Activated naive CD4-positive, alpha-beta T cell (primary cell): Measurements from ENCODE around the gene CFHR5.
"Not testable (repeated sequence)": the region's sequence is repeated elsewhere in the genome, so short reads cannot be mapped to it uniquely, and the experiment has no call there.

Experiments used
- DNase-seq, 4 experiments: peaks; one replicate each; lab custom pipeline; 2025; lab: John Stamatoyannopoulos, UW

Gene CFHR5

GRCh38 chr1:196977278-196977677, at the start of gene CFHR5:
Gene CFHR5 (plus strand): TSS chr1:196977556. CDS start chr1:196977665, 109 bp downstream.
- no peak for DNase-seq

GRCh38 chr1:196932853-196933252, 44.5 kb upstream of the CFHR5 start:
- not testable (repeated sequence) for DNase-seq

GRCh38 chr1:196933531-196934189, 43.7 kb upstream of the CFHR5 start:
- DNase-seq, result no peak

- DNase-seq, result not testable (repeated sequence)
Measured at GRCh38 chr1:196941474-196941873, 35.9 kb upstream of the CFHR5 start.

- not testable (repeated sequence) for DNase-seq
Measured at GRCh38 chr1:196943568-196943967, 33.8 kb upstream of the CFHR5 start, which contains the start of gene CFHR2. Gene CFHR2 (plus strand): TSS chr1:196943738. CDS start chr1:196943881, 143 bp downstream.

GRCh38 chr1:196951711-196952394, 25.5 kb upstream of the CFHR5 start:
- no peak for DNase-seq

GRCh38 chr1:196954778-196955177, 22.6 kb upstream of the CFHR5 start:
- DNase-seq, result no peak

- no peak for DNase-seq
Measured at GRCh38 chr1:196955926-196956325, 21.4 kb upstream of the CFHR5 start.

GRCh38 chr1:196960854-196961253, 16.5 kb upstream of the CFHR5 start:
- DNase-seq, result no peak

- DNase-seq, result no peak
Measured at GRCh38 chr1:196970182-196970581, 7.2 kb upstream of the CFHR5 start.

GRCh38 chr1:196976278-196976677, 1.1 kb upstream of the CFHR5 start:
- no peak for DNase-seq

DNA sequence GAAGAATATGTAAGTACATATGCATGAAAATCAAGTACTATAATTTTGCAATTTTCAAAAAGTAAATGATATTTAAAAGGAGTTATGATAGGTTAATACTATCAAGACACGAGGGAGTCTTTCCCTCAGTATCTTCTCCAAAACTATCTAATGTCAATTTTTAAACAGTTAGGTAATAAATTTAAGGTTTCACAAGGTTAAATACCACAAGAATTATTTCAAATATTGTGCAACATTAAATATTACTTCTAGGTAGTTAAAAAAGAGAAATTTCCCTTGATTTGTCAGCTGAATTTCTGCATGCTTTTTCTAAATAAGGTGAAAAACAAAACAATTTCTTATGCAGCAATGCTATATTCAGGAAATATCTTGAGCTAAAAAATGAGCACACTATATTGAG, 3.5 kb downstream of the CFHR5 start:
- DNase-seq, result no peak

DNA sequence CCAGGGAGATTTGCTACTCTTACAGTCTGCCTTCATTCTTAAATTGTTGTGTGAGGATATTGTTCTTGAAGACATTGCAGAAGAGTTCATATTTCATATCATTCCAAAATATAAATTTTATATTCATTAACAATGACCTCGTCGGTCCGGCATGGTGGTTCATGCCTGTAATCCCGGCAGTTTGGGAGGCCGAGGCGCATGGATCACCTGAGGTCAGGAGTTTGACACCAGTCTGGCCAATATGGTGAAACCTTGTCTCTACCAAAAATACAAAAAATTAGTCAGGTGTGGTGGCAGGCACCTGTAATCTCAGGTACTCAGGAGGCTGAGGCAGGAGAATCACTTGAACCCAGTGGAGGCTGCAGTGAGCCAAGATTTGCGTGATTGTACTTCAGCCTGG, 4.9 kb downstream of the CFHR5 start:
- not testable (repeated sequence) for DNase-seq

- not testable (repeated sequence) for DNase-seq
Measured at GRCh38 chr1:196991919-196992651, 14.7 kb downstream of the CFHR5 start.

DNA sequence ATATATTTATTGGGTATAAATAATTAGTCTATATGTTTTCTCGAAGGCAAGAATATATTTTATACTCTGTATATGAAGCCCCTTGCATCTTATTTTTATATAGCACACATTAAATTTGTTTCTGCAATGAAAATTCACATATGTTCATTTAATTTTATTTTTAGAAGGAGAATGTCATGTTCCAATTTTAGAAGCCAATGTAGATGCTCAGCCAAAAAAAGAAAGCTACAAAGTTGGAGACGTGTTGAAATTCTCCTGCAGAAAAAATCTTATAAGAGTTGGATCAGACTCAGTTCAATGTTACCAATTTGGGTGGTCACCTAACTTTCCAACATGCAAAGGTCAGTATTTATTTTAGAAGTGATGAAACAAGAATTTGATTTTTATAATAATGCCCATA, 16.6 kb downstream of the CFHR5 start:
- no peak for DNase-seq

DNA sequence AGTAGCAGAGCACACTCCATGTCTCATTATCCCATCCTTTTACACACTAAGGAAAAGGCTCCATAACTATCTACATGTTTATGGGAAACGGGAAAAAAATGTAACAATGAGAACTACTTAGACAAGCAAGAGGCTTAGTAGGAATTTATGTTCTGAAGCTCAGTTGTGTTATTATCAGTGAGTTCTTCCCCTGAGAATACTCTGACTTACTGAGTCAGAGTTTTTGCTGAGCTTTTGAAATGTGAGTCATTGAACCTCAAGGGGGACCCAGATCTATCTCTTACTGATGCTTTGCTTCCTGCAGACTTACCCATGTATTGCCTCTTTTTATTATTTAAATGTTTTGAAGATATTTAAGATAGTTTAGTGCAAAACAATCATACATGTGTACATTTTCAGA, 20.1 kb downstream of the CFHR5 start:
- no peak for DNase-seq

GRCh38 chr1:197001828-197002227, 24.5 kb downstream of the CFHR5 start:
- no peak for DNase-seq

- no peak for DNase-seq
Measured at GRCh38 chr1:197003132-197003531, 25.8 kb downstream of the CFHR5 start.

- no peak for DNase-seq
Measured at GRCh38 chr1:197008861-197009260, 31.5 kb downstream of the CFHR5 start.

DNA sequence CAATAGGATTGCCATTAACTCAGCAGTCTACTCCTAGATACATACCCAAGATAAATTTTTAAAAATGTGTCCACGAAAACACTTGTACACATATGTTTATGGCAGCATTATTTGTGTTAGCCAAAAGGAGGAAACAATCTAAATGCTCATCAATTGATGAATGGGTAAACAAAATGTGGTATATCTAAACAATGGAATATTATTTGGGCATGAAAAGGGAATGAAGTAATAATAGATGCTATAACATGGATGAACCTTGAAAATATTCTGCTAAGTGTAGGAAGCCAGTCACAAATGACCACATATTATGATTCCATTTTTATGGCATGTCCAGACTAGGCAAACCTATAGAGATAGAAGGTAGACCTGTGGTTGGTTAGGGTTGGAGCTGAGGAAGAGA, 34.3 kb downstream of the CFHR5 start:
- DNase-seq, result no peak

- no peak for DNase-seq
Measured at GRCh38 chr1:197013234-197013633, 35.9 kb downstream of the CFHR5 start.

DNA sequence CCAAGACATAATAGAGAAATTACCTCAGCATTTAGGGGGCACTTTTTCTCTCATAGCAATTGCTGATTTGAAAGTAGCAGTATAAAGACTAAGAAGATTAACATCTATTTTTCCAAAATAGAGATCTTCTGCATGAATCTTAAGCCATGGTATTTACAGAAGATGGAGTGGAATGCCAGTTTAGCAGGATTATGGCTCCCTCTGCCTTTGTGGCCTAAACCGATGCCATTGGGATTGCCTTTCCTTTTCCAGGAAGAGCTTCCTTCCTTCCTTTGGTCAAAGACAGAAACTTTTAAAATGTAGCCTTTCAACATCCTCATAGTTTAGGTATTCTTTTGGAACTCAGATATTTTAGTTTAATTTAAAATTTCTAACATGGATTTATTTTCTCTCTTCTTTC, 39.4 kb downstream of the CFHR5 start:
- DNase-seq, result no peak
